Fibroblast of villous mesenchyme (primary cell): ENCODE measurements around the gene PARD6G. TPM values are rescaled to one million over a fixed set of nuclear protein-coding genes. Genes with fewer than 3 reads are reported as not detected.

ENCODE experiments used
- DNase-seq: peaks from one replicate; pipeline ENCODE4 v3.0.0-alpha.2; 2010; ENCODE audit warnings: low read depth
- H3K4me3 ChIP-seq: 2 replicates; pipeline ENCODE4 v1.5.1; 2011; ENCODE audit warnings: low read depth, mild to moderate bottlenecking, low read length
- total RNA-seq: library from RNA; depleted of rRNA; stranded (reverse); fragments of >200 nt; gene quantifications from 2 replicates; pipeline ENCODE4 v1.2.3, GENCODE V29; 2012
- TF ChIP-seq, protein P1 (sequence below): IDR thresholded peaks from 2 replicates; pipeline ENCODE4 v1.5.1; 2012; ENCODE audit warnings: low read depth, mild to moderate bottlenecking, low read length; ENCODE audit not compliant: insufficient read depth

PARD6G gene
- total RNA-seq, 1 donor: 1.7 TPM

DNA sequence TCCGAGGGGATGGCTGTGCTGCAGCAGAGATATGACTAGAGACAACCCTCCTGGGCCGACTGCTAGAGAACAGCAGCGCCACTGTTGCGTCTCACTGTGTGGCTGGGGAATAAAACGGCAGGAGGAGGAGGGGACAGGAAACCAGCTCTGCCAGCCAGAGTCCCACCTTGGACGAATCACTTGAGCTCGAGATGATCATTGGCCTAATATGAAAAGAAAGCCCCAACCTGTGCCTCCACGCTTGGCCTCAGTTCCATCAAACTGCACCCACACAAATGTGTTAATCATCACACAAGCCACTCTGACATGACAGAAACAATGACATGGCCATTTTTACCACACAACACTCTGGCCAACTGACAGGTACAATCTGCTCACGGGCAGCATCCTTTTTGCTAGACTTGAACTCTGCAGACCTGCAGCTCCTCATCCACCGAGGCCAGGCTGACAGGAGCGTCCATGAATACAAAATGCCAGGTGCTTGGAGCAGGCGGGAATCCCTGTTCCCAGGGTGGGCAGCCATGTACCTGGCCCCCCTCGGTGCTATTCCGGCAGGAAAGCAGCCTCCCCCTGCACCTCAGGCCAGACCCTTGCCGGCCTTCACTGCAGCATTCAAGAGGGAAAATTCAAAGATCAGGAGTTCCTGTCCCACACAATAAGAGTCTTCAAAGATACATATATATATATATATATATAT is 52.3 kb downstream of the PARD6G start:
- TF ChIP-seq, protein P1, sequence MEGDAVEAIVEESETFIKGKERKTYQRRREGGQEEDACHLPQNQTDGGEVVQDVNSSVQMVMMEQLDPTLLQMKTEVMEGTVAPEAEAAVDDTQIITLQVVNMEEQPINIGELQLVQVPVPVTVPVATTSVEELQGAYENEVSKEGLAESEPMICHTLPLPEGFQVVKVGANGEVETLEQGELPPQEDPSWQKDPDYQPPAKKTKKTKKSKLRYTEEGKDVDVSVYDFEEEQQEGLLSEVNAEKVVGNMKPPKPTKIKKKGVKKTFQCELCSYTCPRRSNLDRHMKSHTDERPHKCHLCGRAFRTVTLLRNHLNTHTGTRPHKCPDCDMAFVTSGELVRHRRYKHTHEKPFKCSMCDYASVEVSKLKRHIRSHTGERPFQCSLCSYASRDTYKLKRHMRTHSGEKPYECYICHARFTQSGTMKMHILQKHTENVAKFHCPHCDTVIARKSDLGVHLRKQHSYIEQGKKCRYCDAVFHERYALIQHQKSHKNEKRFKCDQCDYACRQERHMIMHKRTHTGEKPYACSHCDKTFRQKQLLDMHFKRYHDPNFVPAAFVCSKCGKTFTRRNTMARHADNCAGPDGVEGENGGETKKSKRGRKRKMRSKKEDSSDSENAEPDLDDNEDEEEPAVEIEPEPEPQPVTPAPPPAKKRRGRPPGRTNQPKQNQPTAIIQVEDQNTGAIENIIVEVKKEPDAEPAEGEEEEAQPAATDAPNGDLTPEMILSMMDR: no peak
- no peak overlapping the region for H3K4me3 ChIP-seq
- no peak for DNase-seq

DNA sequence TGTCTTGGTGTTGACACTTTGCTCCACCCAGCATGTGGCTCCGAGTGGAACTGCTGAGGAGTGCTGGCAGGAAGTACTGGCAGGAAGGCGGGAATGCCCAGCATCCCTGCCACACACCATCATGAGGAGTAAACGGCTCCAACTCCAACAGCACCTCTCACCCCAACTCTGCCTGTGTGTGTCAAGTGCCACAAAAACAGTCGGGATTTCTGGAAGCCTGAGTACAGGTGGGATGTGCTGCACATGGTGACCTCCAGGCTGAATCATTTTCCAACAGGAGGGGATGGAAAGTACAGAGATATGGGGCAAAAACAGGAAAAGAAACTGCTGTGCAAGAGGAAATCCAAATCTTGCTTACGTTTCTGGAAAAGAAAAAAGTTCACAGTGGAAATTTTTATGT is 53.6 kb downstream of the PARD6G start:
- no peak overlapping the region for H3K4me3 ChIP-seq
- DNase-seq: no peak
- TF ChIP-seq, protein P1: no peak

DNA sequence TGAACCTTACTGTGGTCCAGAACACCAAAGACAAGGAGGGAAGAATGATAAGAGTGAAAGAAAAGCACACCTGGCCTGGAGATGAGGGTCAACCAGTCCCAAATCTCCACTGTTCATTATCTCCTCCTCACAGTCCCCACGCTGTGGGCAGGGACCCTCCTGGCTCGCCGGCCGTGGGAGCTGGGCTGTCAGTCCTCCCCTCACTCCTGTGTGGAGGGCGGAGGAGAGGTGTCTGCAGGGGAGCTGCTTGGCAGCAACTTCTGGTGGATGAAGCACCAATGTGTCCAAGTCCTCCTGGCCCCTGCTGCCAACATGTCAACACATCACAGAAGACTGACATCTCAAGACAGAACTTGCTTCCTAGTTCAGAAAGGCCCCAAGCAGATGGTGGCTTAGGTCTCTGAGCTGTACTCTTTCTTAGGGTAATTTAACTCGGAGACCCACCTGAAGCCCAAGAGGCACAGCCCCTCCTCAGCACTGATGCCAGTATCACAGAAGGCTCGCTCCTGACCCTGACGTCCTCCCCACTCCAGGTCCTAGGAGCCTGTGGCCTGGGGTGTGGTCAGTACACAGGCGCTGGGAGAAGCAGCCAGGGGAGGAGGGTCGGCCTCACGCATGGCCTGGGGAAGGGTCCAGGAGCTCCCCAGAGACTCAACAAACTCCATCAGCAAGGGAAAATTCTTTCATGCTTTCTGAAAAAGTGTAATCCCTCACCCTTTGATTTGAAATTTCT is 54.5 kb downstream of the PARD6G start:
- H3K4me3 ChIP-seq: no peak overlapping the region
- TF ChIP-seq, protein P1: no peak
- DNase-seq: no peak

DNA sequence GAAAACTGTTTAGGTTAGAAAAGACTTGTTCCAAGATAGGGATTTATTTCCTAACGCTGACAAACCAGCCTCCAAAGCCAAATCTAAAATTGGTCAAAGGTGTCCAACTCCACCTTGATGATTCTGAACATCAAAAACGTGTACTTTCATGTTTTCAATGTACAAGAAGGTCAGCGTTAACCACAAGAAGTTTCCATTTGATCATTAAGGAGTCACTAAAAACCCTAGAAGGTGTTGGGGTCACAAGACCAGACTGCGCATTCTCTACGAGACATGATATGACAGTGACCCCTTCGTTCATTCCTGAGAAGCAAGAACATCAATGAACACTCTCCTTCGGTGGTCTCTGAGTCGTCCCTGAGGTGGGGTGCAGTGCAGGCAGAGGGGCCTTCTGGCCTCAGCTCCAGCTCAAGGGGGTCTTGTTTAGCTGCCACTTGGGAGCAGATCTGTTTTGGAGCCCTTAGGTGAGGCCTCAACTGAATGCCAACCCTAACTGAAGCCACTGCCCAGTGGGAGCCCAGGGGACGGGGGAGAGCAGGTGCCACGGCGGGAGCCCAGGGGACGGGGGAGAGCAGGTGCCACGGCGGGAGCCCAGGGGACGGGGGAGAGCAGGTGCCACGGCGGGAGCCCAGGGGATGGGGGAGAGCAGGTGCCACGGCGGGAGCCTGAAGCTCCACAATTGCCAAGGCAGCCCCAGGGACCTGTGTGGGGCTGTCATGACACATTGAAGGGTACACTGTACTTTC is 55.2 kb downstream of the PARD6G start:
- DNase-seq: no peak
- H3K4me3 ChIP-seq: no peak overlapping the region
- TF ChIP-seq, protein P1: no peak

DNA sequence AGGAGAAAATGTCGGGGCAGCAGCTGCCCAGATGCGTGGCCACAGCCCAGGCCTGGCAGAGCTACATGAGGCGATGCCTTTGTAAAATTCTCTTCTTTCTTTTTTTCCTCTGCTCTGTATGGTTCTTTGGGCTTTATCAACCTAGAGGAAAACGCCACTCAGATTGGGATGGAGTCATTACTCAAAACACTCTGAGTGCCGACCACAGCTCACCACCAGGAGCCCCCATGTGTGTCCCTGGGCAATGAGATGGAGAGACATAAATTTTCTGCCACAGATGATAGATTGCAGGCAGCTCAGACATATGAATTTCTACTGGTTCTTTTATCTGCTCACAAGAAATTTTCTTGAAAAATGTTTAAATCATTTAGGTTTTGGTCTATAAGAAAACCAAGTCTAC is 56.0 kb downstream of the PARD6G start:
- TF ChIP-seq, protein P1: no peak
- DNase-seq: no peak
- H3K4me3 ChIP-seq: no peak overlapping the region

DNA sequence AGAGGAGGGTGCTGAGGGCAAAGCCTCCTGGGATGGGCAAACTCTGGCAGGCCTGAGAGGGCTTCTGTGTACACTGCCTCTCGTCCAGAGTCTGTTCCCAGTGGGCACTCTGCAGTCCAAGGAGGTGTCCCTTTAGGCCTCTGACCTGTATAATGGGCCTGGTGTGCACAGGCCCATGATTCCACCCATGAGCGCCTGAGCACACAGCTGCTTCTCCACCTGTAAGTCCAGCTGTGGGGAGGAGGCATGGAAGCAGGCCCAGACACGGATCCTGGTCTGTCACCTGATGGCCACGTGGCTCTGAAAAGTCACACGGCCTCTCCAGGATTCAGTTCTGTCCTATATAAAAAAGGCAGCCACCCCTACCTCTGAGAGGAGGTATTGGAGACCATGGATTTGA is 57.0 kb downstream of the PARD6G start:
- TF ChIP-seq, protein P1: no peak
- no peak for DNase-seq

More for the DNA sequence above, 57.0 kb downstream of the PARD6G start:
- H3K4me3 ChIP-seq: no peak overlapping the region
